GM21737 (cell line): ENCODE results near the gene NLRP12.
"Not testable (repeated sequence)": the region's sequence is repeated elsewhere in the genome, so short reads cannot be mapped to it uniquely, and the experiment has no call there.

Experiments used
- ATAC-seq: cut with Tn5 transposase; IDR thresholded peaks from one replicate; pipeline ENCODE4 v1.9.1; 2021; ENCODE audit warnings: mild to moderate bottlenecking, moderate library complexity; ENCODE audit not compliant: unreplicated experiment

Gene NLRP12

DNA sequence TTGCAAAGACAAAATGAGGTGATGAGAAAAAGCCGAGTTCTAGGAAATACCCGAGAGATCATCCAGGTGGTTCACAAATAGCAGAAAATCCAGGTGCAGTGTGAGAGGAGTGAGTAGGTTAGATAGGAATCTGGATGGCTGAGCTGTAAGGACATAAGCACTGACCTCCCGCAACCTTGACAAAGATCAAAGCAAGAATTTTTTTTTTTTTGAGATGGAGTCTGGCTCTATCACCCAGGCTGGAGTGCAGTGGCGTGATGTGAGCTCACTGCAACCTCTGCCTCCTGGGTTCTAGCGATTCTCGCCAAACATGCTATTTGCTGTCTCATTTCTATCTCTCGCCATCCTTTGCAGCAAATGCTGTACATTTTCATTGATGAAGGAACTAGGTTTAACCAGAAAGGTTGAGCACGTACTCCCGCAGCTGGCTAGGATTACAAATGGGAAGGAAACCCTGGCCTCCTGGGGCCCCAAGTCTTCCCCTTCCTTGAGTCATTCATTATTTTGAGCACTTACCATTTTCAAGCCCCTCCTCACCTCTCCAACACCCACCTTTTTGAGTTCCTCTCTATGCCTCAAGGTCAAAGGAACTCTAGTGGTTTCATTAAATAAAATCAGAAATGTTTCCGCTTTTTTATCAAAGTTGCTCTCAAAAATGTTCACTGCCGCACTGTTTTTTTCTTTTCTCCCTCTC lies 38.8 kb downstream of the NLRP12 start:
- ATAC-seq = no peak

DNA sequence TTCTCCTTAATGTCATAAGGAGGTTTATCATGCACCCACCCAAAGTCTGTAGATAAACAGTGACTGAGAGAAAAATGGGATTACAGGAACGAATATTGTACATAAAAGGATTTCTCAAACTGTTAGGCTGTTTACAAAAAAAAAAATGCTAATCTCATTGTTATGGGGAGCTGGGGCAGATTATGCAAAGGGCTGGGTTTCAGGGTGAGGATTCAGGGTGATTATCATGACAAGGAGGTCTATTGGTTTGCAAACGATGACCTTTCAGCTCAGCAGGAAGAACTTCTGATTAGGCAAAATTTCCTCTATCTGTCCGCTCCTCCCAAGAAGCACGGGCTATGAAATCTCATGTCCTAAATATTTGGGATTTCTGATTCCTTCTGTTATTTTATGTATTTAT lies 41.4 kb downstream of the NLRP12 start:
- no peak for ATAC-seq

DNA sequence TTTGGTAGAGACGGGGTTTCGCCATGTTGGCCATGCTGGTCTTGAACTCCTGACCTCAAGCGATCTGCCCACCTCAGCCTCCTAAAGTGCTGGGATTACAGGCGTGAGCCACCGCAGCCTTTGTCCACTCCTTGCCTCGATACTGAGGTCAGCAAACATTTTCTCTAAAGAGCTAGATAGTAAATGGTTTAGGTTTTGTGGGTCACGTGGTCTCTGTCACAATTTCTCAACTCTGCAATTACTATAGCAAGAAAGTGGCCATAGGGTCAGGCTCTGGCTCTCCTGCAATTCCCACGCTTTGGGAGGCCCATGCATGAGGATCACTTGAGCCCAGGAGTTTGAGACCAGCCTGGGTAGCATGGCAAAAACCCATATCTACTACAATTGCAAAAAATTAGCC lies 42.8 kb downstream of the NLRP12 start:
- not testable (repeated sequence) for ATAC-seq

DNA sequence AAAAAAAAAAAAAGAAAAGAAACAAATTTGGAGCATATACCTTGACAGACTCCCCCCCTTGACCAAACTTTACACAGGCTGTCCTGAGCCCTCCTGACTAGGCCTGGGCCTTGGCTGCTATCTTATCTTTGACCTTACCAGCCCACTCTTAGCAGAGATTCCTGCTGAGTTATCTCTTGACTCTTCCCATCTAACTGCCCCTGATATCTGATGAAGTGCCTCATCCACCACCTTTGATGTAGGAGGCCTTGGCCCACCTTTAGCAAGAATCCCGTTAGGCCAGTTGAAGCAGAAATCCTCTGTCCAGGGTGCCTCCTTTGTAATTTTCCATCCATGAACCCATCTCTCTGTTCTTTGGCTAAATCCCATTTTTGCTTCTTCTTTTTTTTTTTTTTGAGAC lies 43.6 kb downstream of the NLRP12 start:
- ATAC-seq = no peak

DNA sequence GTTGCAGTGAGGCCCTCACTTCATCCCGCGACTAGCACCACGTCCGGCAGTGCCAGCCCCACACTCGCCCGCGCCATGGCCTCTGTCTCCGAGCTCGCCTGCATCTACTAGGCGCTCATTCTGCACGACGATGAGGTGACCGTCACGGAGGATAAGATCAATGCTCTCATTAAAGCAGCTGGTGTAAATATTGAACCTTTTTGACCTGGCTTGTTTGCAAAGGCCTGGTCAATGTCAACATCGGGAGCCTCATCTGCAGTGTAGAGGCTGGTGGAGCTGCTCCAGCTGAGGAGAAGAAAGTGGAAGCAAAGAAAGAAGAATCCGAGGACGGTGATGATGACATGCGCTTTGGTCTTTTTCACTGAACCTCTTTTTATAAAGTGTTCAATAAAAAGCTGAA lies 48.6 kb downstream of the NLRP12 start:
- ATAC-seq = no peak

DNA sequence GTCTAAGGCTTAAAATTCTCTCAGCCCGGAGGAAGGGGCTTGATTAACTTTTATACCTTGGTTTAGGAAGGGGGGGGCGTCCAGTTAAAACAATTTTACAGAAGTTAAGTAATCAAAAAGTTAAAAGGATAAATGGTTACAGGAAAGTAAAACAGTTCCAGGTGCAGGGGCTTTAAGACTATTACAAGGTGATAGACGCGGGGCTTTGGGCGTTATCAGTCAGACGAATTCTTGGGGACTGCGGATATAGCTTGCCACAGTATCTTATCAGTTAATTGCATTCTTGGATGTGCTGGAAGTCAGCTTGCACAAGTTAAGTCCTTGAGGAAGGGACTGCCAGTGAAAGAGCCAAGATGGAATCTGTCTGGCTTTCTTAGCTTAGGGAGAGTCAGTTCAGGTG lies 49.6 kb downstream of the NLRP12 start:
- not testable (repeated sequence) for ATAC-seq

DNA sequence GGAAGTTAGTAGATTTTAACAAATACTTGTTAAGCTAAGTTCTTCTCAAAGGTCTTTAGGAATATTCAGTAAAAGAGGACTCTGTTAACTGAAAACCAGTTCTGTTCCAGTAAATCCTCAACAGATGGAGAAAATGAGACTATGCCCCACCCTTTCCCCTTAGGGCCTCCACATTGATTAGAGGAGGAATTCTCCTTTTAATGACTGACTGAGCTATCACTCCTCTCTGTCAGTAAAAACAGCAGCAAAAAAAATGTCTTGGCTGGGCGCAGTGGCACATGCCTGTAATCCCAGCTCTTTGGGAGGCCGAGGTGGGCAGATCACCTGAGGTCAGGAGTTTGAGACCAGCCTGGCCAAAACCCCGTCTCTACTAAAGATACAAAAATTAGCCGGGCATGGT lies 50.1 kb downstream of the NLRP12 start:
- no peak for ATAC-seq

DNA sequence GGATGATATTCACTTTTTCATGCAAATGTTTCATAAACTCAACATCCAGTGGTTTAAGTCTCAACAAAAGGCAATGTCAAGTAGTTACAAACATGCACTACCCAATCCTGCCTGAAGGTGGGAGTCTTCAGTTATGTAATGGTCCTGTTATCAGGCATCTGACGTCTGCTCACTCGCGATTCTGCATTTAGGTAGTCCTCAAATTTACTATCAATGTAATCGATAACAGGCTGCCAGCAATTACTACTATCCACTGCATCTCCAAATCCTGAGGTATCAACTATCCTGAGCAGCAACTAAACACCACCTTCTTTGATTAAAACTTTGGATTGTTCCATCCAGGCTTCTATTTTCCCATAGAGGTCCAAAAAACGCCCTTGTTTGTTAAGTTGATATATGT lies 51.2 kb downstream of the NLRP12 start:
- no peak for ATAC-seq

DNA sequence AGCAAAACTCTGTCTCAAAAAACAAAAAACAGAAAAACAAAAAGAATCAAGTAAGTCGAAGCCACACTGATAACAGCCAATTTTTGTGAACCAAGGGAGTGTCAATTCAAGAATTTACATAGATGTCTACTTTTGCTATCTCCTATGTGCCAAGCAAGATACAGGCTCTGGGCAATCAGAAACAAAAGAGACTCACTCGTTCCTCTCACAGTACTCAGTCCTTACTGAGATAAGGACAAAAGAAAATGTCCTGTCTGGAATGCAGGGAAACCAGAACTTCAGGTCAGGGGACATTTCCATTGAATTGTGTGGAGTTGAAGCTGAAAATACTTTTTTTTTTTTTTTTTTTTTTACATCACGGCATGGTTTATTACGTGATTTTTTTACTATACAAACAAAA lies 53.0 kb downstream of the NLRP12 start:
- no peak for ATAC-seq

DNA sequence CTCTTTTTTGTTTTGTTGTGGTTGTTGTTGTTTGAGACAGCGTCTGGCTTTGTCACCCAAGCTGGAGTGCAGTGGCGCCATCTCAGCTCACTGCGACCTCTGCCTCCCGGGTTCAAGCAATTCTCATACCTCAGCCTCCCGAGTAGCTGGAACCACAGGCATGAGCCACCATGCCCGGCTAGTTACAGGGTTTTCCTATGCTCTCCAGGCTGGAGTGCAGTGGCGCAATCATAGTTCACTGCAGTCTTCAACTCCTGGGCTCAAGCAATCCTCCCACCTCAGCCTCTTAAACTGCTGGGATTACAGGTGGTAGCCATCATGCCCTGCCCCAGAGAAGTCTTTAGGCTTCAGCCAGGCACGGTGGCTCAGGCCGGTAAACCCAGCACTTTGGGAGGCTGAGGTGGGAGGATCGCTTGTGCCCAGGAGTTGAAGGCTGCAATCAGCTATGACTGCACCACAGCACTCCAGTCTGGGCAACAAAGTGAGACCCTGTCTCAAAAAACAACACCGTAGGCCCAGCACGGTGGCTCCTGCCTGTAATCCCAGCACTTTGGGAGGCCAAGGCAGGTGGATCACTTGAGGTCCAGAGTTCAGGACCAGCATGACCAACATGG lies 54.3 kb downstream of the NLRP12 start:
- ATAC-seq = not testable (repeated sequence)

DNA sequence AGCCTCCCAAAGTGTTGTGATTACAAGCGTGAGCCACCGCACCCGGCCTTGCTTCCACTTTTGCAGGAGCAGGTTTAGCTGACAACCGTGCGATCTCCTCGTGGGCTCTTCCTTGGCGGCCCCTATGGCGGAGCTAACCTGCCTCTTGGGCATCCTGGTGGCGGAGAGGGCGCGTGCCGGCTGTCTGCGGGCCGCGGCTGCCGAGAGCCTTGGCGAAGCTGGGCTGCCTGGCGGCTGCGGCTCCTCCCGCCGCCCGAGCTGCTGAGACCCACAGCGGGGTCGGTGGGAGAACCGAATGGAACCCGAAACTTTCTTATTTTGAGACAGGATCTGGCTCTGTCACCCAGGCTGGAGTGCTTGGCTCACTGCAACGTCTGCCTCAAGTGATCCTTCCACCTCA lies 55.7 kb downstream of the NLRP12 start:
- no peak for ATAC-seq

DNA sequence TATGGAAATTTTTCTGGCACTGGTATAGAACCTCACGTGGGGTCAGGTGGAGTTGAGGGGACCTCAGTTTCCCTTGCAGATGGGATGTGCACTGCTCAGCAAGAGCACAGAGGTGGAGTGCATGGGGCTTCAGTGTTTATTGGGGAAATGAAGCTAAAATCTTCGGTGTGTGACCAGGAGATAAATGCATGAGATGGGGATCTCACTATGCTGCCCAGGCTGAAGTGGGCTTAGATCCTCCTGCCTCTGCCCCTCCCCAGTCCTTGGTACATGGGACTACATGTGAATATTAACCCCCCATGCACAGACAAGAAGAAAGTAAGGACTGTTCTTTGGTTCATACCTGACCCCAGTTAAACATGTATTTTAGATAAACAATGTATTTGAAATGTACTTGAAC lies 65.1 kb downstream of the NLRP12 start:
- ATAC-seq = not testable (repeated sequence)
